NCI-H226 (cell line): ENCODE measurements around the gene PROX1.

Experiments used
- DNase-seq: peaks from one replicate; pipeline ENCODE4 v3.0.0-alpha.2; 2015

Gene PROX1

GRCh38 chr1:213982289-213982671 is 5.5 kb upstream of the PROX1 start:
- no peak for DNase-seq

GRCh38 chr1:213982672-213983492 is 4.9 kb upstream of the PROX1 start:
- no peak for DNase-seq

GRCh38 chr1:213983493-213984386 is 4.0 kb upstream of the PROX1 start:
- no peak for DNase-seq

GRCh38 chr1:213984387-213985208 is 3.2 kb upstream of the PROX1 start:
- DNase-seq = no peak

GRCh38 chr1:213985209-213986019 is 2.4 kb upstream of the PROX1 start:
- DNase-seq = no peak

GRCh38 chr1:213986020-213986924 is 1.5 kb upstream of the PROX1 start:
- DNase-seq = no peak

GRCh38 chr1:213986925-213987250 is 885 bp upstream of the PROX1 start:
- DNase-seq = no peak

GRCh38 chr1:213987422-213987926 is 299 bp upstream of the PROX1 start:
- no peak for DNase-seq

GRCh38 chr1:213988507-213989001 is 781 bp downstream of the PROX1 start:
- no peak for DNase-seq

GRCh38 chr1:213989002-213989855 is 1.5 kb downstream of the PROX1 start:
- no peak for DNase-seq

- no peak for DNase-seq
These were observed 6.2 kb downstream of the PROX1 start for GRCh38 chr1:213993929-213994328.

- DNase-seq = no peak
These were observed 7.1 kb downstream of the PROX1 start for GRCh38 chr1:213994888-213995287.

GRCh38 chr1:213995603-213996002 is 7.8 kb downstream of the PROX1 start:
- no peak for DNase-seq

GRCh38 chr1:213996320-213997037 is 8.7 kb downstream of the PROX1 start:
- DNase-seq = no peak

- DNase-seq = no peak
These were observed 9.4 kb downstream of the PROX1 start for GRCh38 chr1:213997038-213997771.

- no peak for DNase-seq
These were observed 10.0 kb downstream of the PROX1 start for GRCh38 chr1:213997772-213998107.

GRCh38 chr1:213998785-213999184 is 11.0 kb downstream of the PROX1 start:
- DNase-seq = no peak

- no peak for DNase-seq
These were observed 12.0 kb downstream of the PROX1 start for GRCh38 chr1:213999732-214000131.

- no peak for DNase-seq
These were observed 14.3 kb downstream of the PROX1 start for GRCh38 chr1:214002060-214002459.
